H1 (cell line): ENCODE results near the gene INPP5E. TPM values are rescaled to one million over a fixed set of nuclear protein-coding genes. Genes with fewer than 3 reads are reported as not detected.

Experiments used
- BACH1 ChIP-seq: IDR thresholded peaks from 2 replicates; pipeline ENCODE4 v1.6.1; 2012; ENCODE audit warnings: low read length, improper control_type of control experiment
- BRCA1 ChIP-seq: IDR thresholded peaks from 2 replicates; pipeline ENCODE4 v1.6.1; 2012; ENCODE audit warnings: low read depth, low read length, improper control_type of control experiment
- EGR1 ChIP-seq: IDR thresholded peaks from 2 replicates; pipeline ENCODE4 v1.6.1; 2011; ENCODE audit warnings: low read depth, low read length, borderline replicate concordance
- HDAC6 ChIP-seq: IDR thresholded peaks from one replicate; pipeline ENCODE4 v1.7.1; 2012; ENCODE audit warnings: low read depth, mild to moderate bottlenecking, inconsistent platforms, low read length, moderate library complexity
- JUND ChIP-seq: IDR thresholded peaks from 2 replicates; pipeline ENCODE4 v1.6.1; 2011; ENCODE audit warnings: mild to moderate bottlenecking, improper control_type of control experiment, low read length
- KDM4A ChIP-seq: IDR thresholded peaks from one replicate; pipeline ENCODE4 v1.7.1; 2012; ENCODE audit warnings: low read depth, mild to moderate bottlenecking, moderate library complexity, low read length, inconsistent platforms; ENCODE audit not compliant: severe bottlenecking
- RBBP5 ChIP-seq: IDR thresholded peaks from 2 replicates; pipeline ENCODE4 v1.7.1; 2012; ENCODE audit warnings: low read depth, mild to moderate bottlenecking, inconsistent platforms, low read length, moderate library complexity, borderline replicate concordance
- SP2 ChIP-seq: IDR thresholded peaks from 2 replicates; pipeline ENCODE4 v1.6.1; 2012; ENCODE audit warnings: mild to moderate bottlenecking, low read length, inconsistent platforms
- TAF1 ChIP-seq: IDR thresholded peaks from 2 replicates; pipeline ENCODE4 v1.6.1; 2011; ENCODE audit warnings: mild to moderate bottlenecking, low read depth, low read length
- polyA plus RNA-seq, 7 experiments: library from polyadenylated mRNA; depleted of rRNA in 3 of 7; stranded (reverse) in 5 of 7; unstranded in 2 of 7; fragments of >200 nt in 5 of 7; fragments of 200-250 nt in 2 of 7; gene quantifications; 1 replicate in 5 of 7; 2 replicates in 1 of 7; 4 replicates in 1 of 7; pipeline versions ENCODE4 v1.2.1 to v1.2.3, GENCODE V29; 2011 to 2013; ENCODE audit warnings: missing spikeins in 2 of 7, mixed read lengths in 2 of 7
- total RNA-seq: library from RNA; stranded (reverse); fragmentation: NEBNext Ultra II Directional; extraction: Animal tissue kit (Norgen Biotek cat#: 25700); gene quantifications from 2 replicates; pipeline ENCODE4 v1.2.1, GENCODE V29; 2021

The INPP5E gene
- total and polyA plus RNA-seq, 2 of the 8 experiments (the other 6 are each of a cell fraction or from before 2014, with no cell fraction given): 8.7 to 11.3 TPM

- TF ChIP-seq KDM4A (no peak), EGR1 (no peak), HDAC6 (no peak), JUND (no peak), RBBP5 (no peak), BACH1 (no peak), BRCA1 (no peak), SP2 (no peak), TAF1 (no peak)
These were observed 33.2 kb upstream of the INPP5E start (continued) for GRCh38 chr9:136472640-136473353.
